Kidney epithelial cell (primary cell): ENCODE results near the gene LRTM1. TPM values are rescaled to one million over a fixed set of nuclear protein-coding genes. Genes with fewer than 3 reads are reported as not detected.

Experiments
- DNase-seq: peaks from one replicate; pipeline ENCODE4 v3.0.0-alpha.2; 2010; ENCODE audit warnings: low read depth
- H3K27me3 ChIP-seq: 2 replicates; pipeline ENCODE4 v1.6.0; 2011; ENCODE audit warnings: low read length; ENCODE audit not compliant: control insufficient read depth, insufficient read depth
- H3K36me3 ChIP-seq: 2 replicates; pipeline ENCODE4 v1.5.1; 2011; ENCODE audit warnings: low read length; ENCODE audit not compliant: control insufficient read depth, insufficient read depth
- H3K4me3 ChIP-seq: 2 replicates; pipeline ENCODE4 v1.5.1; 2011; ENCODE audit warnings: low read depth, mild to moderate bottlenecking, control low read depth, low read length
- total RNA-seq: library from RNA; depleted of rRNA; stranded (reverse); fragments of >200 nt; gene quantifications from 2 replicates; pipeline ENCODE4 v1.2.3, GENCODE V29; 2015
- TF ChIP-seq, protein P1 (sequence below): IDR thresholded peaks from 2 replicates; pipeline ENCODE4 v1.5.1; 2011; ENCODE audit warnings: mild to moderate bottlenecking, moderate library complexity, low read length, control low read depth, inconsistent platforms; ENCODE audit not compliant: insufficient read depth, poor library complexity, severe bottlenecking

Gene LRTM1
- total RNA-seq, 1 donor from 2014 or later = not detected

DNA sequence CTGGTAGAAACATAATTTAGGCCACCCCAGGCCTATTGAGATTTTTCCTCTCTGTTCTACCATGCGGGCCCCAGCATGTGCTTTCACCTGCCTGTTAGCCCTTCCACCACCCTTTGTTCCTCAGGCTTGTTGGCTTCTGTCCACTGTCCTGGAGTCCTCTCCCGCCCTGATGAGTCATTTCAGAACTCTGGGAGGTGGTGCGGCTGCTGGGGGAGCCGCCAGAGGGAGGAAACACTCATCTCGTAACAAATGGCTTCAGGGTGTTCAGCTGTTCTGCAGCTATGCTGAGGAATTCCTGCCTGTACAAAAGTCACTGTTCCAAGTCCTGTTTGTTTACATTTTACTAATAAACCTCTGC lies 36.3 kb downstream of the LRTM1 start:
- Histone ChIP-seq H3K36me3 (no peaks in the 10 kb centered on the region), H3K4me3 (no peak overlapping the region), H3K27me3 (no peaks in the 10 kb centered on the region)
- peak; percentile 89 for DNase-seq
- TF ChIP-seq, protein P1, sequence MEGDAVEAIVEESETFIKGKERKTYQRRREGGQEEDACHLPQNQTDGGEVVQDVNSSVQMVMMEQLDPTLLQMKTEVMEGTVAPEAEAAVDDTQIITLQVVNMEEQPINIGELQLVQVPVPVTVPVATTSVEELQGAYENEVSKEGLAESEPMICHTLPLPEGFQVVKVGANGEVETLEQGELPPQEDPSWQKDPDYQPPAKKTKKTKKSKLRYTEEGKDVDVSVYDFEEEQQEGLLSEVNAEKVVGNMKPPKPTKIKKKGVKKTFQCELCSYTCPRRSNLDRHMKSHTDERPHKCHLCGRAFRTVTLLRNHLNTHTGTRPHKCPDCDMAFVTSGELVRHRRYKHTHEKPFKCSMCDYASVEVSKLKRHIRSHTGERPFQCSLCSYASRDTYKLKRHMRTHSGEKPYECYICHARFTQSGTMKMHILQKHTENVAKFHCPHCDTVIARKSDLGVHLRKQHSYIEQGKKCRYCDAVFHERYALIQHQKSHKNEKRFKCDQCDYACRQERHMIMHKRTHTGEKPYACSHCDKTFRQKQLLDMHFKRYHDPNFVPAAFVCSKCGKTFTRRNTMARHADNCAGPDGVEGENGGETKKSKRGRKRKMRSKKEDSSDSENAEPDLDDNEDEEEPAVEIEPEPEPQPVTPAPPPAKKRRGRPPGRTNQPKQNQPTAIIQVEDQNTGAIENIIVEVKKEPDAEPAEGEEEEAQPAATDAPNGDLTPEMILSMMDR = peak; percentile 64

DNA sequence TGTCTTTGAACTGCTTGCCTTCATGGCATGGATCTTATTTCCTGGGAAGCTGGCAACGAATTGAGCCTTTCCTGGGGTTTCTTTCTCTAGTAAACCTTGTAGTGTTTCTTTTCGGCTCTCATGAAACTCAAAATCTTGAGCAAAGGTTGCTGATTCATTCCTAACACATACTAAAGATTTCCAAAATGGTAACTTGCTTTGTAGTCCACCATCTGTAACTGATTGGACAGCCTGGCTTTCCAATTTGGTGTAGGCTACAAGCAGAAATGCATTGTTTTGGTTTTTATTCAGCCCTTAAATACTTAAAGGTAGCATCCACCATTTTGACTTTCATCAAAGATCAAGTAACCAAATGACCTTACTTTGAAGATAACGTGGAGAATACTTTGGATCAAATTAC lies 38.1 kb downstream of the LRTM1 start:
- H3K36me3 ChIP-seq = no peaks in the 10 kb centered on the region
- TF ChIP-seq, protein P1 = no peak
- H3K4me3 ChIP-seq = no peak overlapping the region
- H3K27me3 ChIP-seq = no peaks in the 10 kb centered on the region
- no peak for DNase-seq

DNA sequence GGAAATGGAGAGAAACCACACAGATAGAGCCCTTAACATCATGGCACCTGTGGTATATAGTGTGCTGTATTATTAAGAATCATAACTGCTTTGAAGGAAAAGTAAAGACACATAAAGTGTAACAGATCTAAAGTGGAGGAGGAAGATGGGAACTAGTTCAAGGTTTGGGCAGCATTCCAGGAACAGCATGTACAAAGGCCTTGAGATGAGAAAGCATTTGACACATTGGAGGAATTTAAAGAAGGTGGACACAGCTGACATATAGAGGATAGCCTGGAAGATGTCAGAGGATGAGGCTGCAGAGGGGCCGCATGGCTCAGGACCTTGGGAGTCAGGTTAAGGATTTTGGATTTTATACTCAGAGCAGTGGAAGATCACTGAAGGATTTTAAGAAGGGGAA lies 39.0 kb downstream of the LRTM1 start:
- Histone ChIP-seq H3K27me3 (no peaks in the 10 kb centered on the region), H3K4me3 (no peak overlapping the region), H3K36me3 (no peaks in the 10 kb centered on the region)
- TF ChIP-seq, protein P1 = no peak
- DNase-seq = no peak

DNA sequence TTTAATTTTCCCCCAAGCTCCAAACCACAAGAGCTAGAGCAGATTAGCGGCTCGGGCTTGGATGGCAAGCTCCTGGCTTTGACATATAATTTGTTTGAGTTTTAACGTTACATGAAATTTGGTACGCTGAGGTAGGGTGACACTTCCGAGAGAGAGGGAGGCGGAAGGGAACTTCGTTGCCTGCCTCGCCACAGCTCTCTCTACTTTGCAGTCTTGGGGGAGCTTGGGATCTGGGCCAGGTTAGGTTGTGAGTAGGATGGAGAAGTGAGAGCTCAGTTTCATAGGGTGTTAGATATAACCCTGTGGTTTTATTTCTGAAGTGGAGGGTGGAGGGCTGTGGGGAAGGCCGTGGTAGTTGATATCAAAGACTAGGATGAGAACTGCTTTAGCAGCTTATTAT lies 39.7 kb downstream of the LRTM1 start:
- Histone ChIP-seq H3K4me3 (no peak overlapping the region), H3K36me3 (no peaks in the 10 kb centered on the region), H3K27me3 (no peaks in the 10 kb centered on the region)
- TF ChIP-seq, protein P1 = no peak
- no peak for DNase-seq

DNA sequence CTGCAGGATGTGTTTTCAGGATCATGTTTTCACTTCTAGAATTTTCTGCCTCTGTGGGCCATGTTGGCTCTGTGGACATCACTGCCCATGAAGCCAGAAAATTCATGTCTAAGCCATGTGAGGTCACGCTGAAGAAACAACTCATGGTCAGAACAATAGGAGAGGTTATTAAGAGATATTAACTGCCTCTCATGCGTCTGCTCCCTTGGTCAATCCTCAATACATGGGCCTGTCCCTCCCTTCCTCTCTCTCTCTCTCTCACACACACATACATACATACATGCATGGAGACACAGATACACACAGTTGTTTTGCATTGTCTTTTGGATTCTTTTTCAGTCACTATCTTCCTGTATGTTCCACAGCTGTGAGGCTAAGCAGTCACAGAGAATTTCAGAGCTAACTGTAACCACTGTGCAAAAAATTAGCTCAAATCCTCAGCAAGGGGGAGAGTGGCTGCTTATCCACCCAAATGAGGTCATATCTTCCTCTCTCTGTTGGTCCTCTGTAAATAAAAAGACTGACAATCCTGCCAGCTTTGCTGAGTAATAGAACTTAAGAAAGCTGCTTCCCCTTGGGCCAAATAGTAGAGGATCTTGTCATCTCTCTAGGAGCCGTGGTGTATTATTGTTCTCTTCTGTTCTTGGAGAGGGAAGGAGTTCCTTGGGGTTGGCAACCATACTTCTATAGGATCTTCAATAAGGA lies 45.6 kb downstream of the LRTM1 start:
- DNase-seq = peak; percentile 75
- H3K4me3 ChIP-seq = no peak overlapping the region
- no peaks in the 10 kb centered on the region for H3K36me3 ChIP-seq
- H3K27me3 ChIP-seq = no peaks in the 10 kb centered on the region
- TF ChIP-seq, protein P1 = no peak

DNA sequence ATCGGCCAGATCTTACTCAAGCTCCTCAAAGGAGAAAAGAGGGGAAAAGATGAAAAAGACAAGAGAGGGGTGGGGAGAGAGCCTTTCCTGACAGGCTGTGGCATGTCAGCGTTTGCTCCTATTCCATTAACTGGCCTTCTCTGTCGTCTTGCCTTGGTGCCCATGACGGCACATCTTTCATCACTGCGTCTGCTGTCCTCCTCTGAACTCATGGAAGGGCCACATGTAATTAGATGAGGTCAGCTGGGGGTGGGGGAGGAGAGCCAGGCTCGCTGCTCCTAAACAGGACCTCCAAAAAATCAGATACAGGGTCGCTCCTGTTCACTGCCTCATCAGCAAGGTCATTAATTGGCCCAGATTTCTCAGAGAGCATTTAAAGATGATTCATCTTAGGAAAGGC lies 49.7 kb downstream of the LRTM1 start:
- Histone ChIP-seq H3K36me3 (no peaks in the 10 kb centered on the region), H3K27me3 (no peaks in the 10 kb centered on the region), H3K4me3 (no peak overlapping the region)
- no peak for DNase-seq
- TF ChIP-seq, protein P1 = no peak
